Measurements from ENCODE around the gene INPP5A.

DNA sequence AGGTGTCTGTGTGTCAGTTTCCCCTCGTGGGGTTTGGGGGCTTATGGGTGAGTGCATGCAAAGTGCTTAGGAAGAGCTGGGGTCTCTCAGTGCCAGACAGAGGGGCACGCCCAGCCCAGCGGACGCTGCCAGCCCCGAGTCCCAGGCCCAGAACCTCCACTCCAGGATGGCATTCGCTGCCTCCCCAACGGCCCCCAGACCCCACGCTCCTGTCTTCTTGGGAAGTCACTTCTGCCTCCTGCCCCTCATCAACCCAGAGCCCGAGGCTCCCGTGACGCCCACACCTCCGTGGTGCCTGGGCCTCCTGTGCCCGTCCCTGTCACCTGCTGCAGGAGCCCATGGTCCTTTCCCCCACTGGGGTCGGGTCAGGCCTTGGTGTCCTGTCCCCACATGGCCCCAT, 213.3 kb downstream of the INPP5A start:
- TF ChIP-seq, protein P1, sequence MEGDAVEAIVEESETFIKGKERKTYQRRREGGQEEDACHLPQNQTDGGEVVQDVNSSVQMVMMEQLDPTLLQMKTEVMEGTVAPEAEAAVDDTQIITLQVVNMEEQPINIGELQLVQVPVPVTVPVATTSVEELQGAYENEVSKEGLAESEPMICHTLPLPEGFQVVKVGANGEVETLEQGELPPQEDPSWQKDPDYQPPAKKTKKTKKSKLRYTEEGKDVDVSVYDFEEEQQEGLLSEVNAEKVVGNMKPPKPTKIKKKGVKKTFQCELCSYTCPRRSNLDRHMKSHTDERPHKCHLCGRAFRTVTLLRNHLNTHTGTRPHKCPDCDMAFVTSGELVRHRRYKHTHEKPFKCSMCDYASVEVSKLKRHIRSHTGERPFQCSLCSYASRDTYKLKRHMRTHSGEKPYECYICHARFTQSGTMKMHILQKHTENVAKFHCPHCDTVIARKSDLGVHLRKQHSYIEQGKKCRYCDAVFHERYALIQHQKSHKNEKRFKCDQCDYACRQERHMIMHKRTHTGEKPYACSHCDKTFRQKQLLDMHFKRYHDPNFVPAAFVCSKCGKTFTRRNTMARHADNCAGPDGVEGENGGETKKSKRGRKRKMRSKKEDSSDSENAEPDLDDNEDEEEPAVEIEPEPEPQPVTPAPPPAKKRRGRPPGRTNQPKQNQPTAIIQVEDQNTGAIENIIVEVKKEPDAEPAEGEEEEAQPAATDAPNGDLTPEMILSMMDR (conservative IDR thresholded peaks at IDR 0.05; ENCODE audit: low read length), result no peak
- no peak for TF ChIP-seq EZH2phosphoT487 (IDR thresholded peaks at IDR 0.05; ENCODE audit: borderline replicate concordance)

All from Loucy (cell line).